Activated T-cell treated with anti-CD3 and anti-CD28 coated beads, Interleukin-2, amount 50 U/mL, for 24 hours (primary cell): ENCODE measurements around the gene DENND1B.

Source experiments
- DNase-seq: peaks from one replicate; pipeline ENCODE4 v3.0.0-alpha.2; 2020
- H3K27ac Mint-ChIP-seq: 2 replicates; pipeline ENCODE4 v1.8.0; 2020; ENCODE audit warnings: mild to moderate bottlenecking, mixed read lengths
- H3K27me3 Mint-ChIP-seq: 2 replicates; pipeline ENCODE4 v1.8.0; 2020; ENCODE audit warnings: mixed read lengths
- H3K36me3 Mint-ChIP-seq: 2 replicates; pipeline ENCODE4 v1.8.0; 2020; ENCODE audit warnings: low read depth, mixed read lengths
- H3K4me1 Mint-ChIP-seq: 2 replicates; pipeline ENCODE4 v1.8.0; 2020; ENCODE audit warnings: low read depth, mixed read lengths
- H3K4me3 Mint-ChIP-seq: 2 replicates; pipeline ENCODE4 v1.8.0; 2020; ENCODE audit warnings: mild to moderate bottlenecking, moderate library complexity, mixed read lengths
- H3K9me3 Mint-ChIP-seq: 2 replicates; pipeline ENCODE4 v1.8.0; 2020; ENCODE audit warnings: mixed read lengths

Gene DENND1B

DNA sequence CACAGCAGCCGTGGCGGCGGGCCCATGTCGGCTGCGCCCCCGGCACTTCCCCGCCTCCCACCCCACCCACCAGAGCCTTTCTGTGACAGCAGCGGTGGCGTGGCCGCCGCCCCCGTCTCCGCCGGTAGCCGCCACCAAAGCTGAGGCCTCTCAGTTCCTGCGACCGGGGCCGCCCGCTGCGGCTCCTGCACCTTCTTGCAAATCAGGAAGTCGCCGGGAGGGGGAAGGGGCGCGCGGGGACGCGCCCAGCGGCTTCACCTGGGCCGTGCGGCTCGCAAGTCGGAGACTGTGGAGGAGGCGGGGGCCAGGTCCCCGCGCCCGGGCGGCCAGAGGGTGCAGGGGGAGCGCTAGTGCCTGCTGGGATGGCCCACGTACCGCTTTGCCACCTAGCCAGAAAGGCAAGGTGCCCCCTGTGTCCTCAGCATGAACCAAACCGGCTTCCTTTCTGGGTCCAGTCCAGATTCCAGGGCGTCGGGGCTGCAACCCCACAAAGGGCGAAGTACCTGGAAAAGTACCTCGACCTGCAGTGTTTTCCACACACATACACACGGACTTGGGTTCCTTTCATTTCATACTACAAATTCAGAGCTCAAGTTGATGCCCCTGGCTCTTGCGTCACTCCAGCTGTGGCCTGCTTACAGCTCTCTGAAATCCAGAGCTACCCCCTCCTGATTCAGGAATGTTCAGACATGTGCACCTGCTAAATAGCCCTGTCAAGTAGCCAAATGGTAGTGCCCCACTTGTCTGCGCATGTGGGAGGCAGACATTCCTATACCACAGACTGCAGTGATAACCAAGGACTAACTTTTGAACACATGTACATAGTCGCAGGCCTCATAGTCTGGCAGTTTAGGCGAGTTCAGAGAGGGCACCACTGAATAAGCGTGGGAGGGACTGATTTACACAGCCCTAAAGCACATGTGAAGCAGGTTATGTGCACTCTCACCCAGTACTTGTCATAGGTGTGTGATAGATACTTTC lies at the start of gene DENND1B:
Gene DENND1B, minus strand, starts transcription at position 199 of the 981 bp plus-strand sequence. CDS start 325 bp downstream, outside the sequence.
- H3K27me3 Mint-ChIP-seq: no peaks in the 10 kb centered on the region
- peak; percentile 84 for DNase-seq
- peak within 1 kb of the TSS; percentile 100 for H3K27ac Mint-ChIP-seq
- peak within 1 kb of the TSS; percentile 85 for H3K4me3 Mint-ChIP-seq
- H3K9me3 Mint-ChIP-seq: no peaks in the 10 kb centered on the region
- H3K4me1 Mint-ChIP-seq: peaks cover 73% of the 10 kb centered on the region
- peaks cover 16% of the 10 kb centered on the region for H3K36me3 Mint-ChIP-seq

DNA sequence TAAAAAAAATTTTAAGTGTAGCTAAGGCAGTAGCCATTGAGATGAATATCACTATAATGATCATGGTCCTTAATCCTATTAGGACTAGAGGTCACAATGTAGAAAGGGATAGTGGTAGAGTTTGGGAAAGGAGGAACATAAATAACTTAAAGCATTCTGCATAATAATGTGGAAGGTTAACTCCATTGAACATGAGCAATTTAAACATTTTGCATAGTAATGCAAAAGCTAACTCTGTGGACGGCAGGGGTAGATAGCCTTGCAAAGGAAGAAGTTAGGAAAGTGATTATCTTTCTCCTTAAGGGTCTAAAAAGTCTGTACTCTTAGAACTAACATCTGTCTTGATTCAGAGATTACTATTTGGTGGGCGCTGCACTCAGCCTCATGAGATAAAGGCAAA lies 39.0 kb upstream of the DENND1B start:
- Mint-ChIP-seq H3K36me3 (no peaks in the 10 kb centered on the region), H3K27ac (no peak overlapping the region), H3K9me3 (peaks cover 2% of the 10 kb centered on the region), H3K4me3 (no peak overlapping the region), H3K4me1 (no peaks in the 10 kb centered on the region), H3K27me3 (no peaks in the 10 kb centered on the region)
- no peak for DNase-seq

DNA sequence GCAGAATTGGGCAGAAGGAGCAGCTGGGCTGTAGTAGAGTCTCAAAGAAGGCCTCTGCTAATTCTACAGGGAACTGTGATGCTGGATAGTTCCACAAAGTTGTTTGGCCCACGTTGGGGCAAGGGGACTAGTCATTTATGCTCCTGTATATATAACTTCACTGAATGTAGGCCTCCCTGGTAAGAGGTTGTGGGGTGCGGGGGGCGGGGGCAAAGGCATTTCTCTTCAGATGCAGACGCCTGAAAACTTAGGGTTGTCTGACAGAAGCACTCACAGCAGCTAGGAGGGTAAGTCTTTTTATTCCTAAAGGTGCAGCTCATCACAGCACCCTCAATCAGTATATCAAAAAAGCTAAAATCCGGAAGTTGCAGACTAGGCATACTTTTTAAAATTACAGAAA lies 38.5 kb upstream of the DENND1B start:
- DNase-seq: no peak
- Mint-ChIP-seq H3K27ac (no peak overlapping the region), H3K4me3 (no peak overlapping the region), H3K36me3 (no peaks in the 10 kb centered on the region), H3K27me3 (no peaks in the 10 kb centered on the region), H3K4me1 (peaks cover 3% of the 10 kb centered on the region), H3K9me3 (peaks cover 2% of the 10 kb centered on the region)

DNA sequence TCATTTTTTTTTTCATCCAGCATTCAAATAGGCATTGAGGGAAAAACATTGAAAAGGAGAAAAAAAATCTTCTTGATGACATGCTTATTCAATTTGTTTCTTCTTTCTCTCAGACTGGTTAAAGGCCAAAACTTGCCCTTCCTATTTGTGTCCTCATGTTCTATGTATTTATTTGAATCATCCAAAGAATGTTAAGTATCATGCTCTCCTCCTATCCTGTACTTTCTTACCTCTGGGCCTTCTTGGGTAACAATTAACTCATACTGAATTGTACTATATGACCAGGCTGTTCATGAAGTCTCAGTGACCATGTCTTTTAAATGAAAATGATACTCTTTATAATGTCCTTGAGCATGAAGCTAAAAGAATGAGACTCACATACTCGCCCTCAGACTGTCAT lies 36.5 kb upstream of the DENND1B start:
- H3K4me1 Mint-ChIP-seq: peaks cover 5% of the 10 kb centered on the region
- H3K9me3 Mint-ChIP-seq: peaks cover 2% of the 10 kb centered on the region
- no peak for DNase-seq
- no peaks in the 10 kb centered on the region for H3K27me3 Mint-ChIP-seq
- no peak overlapping the region for H3K4me3 Mint-ChIP-seq
- no peaks in the 10 kb centered on the region for H3K36me3 Mint-ChIP-seq
- H3K27ac Mint-ChIP-seq: no peak overlapping the region

- Mint-ChIP-seq H3K36me3 (no peaks in the 10 kb centered on the region), H3K27me3 (no peaks in the 10 kb centered on the region), H3K9me3 (peaks cover 2% of the 10 kb centered on the region), H3K4me1 (peaks cover 5% of the 10 kb centered on the region), H3K4me3 (no peak overlapping the region), H3K27ac (no peak overlapping the region)
- DNase-seq: no peak
Observed at GRCh38 chr1:197810812-197811211, 35.5 kb upstream of the DENND1B start.

DNA sequence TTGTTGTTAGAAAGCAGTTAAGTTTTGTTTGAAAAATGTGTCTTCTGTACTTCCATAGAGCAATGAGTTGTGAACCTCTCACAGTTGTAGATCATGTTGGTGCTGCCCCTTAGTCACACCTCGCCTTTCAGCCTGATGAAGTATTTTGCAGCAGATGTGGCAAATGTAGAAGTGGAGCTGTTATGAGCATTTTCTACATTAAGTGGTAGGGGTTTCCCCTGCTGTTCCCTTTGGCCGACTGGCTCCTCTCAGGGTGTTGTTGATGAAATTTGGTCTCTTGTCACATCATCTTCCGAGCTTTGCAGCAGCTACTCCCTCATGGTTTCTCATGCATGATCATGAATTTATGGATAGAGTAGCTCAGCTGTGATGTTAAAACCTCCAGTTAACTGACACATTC lies 33.6 kb upstream of the DENND1B start:
- no peak for DNase-seq
- Mint-ChIP-seq H3K27ac (no peak overlapping the region), H3K4me1 (peaks cover 5% of the 10 kb centered on the region), H3K36me3 (no peaks in the 10 kb centered on the region), H3K9me3 (peaks cover 2% of the 10 kb centered on the region), H3K4me3 (no peak overlapping the region), H3K27me3 (no peaks in the 10 kb centered on the region)

- Mint-ChIP-seq H3K4me3 (no peak overlapping the region), H3K27me3 (no peaks in the 10 kb centered on the region), H3K9me3 (peaks cover under 1% of the 10 kb centered on the region), H3K36me3 (no peaks in the 10 kb centered on the region), H3K27ac (no peak overlapping the region), H3K4me1 (peaks cover 5% of the 10 kb centered on the region)
- no peak for DNase-seq
Observed at GRCh38 chr1:197807739-197808453, 32.6 kb upstream of the DENND1B start.

- Mint-ChIP-seq H3K27me3 (no peaks in the 10 kb centered on the region), H3K9me3 (no peaks in the 10 kb centered on the region), H3K4me3 (no peak overlapping the region), H3K36me3 (no peaks in the 10 kb centered on the region), H3K27ac (no peak overlapping the region), H3K4me1 (peaks cover 5% of the 10 kb centered on the region)
- no peak for DNase-seq
Observed at GRCh38 chr1:197807216-197807615, 31.9 kb upstream of the DENND1B start.

DNA sequence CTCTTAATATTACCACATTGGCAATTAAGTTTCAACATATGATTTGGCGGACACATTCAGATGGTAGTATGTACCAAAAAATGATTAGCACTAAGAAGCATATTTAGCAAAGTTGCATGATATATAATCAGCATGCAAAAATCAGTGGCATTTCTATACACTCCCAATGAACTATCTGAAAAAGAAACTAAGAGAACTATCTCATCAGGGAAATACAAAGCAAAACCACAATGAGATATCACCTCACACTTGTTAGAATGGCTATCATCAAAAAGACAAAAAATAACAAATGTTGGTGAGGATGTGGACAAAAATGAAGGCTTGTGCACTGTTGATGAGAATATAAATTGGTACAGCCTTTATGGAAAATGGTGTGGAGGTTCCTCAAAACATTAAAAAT lies 31.4 kb upstream of the DENND1B start:
- Mint-ChIP-seq H3K27me3 (no peaks in the 10 kb centered on the region), H3K36me3 (no peaks in the 10 kb centered on the region), H3K4me1 (peaks cover 5% of the 10 kb centered on the region), H3K9me3 (no peaks in the 10 kb centered on the region), H3K4me3 (no peak overlapping the region), H3K27ac (no peak overlapping the region)
- DNase-seq: no peak

GRCh38 chr1:197801684-197802083 lies 26.4 kb upstream of the DENND1B start:
- Mint-ChIP-seq H3K27ac (no peak overlapping the region), H3K27me3 (no peaks in the 10 kb centered on the region), H3K4me1 (no peaks in the 10 kb centered on the region), H3K9me3 (peaks cover 21% of the 10 kb centered on the region), H3K36me3 (peaks cover 14% of the 10 kb centered on the region), H3K4me3 (no peak overlapping the region)
- DNase-seq: no peak

DNA sequence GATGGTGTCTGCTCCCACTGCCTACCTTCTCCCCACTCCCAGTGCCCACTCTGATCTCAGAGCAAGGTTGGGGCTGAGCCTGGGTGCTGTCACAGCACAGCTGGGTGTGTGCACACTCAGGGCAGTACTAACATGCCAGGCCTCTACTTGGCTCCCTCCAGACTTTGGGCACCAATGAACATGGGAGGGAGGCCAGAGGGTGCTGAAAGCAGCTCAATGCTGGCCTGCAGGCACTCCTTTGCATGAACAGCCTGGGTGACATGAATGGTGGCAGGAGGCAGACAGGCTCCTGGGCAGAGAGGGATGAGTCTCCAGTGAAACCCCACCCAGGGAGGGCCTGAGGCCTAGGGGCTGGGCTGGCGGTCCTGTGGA lies 25.8 kb upstream of the DENND1B start:
- Mint-ChIP-seq H3K4me3 (no peak overlapping the region), H3K36me3 (peaks cover 18% of the 10 kb centered on the region), H3K4me1 (no peaks in the 10 kb centered on the region), H3K27ac (no peak overlapping the region), H3K27me3 (no peaks in the 10 kb centered on the region), H3K9me3 (peaks cover 27% of the 10 kb centered on the region)
- DNase-seq: no peak

DNA sequence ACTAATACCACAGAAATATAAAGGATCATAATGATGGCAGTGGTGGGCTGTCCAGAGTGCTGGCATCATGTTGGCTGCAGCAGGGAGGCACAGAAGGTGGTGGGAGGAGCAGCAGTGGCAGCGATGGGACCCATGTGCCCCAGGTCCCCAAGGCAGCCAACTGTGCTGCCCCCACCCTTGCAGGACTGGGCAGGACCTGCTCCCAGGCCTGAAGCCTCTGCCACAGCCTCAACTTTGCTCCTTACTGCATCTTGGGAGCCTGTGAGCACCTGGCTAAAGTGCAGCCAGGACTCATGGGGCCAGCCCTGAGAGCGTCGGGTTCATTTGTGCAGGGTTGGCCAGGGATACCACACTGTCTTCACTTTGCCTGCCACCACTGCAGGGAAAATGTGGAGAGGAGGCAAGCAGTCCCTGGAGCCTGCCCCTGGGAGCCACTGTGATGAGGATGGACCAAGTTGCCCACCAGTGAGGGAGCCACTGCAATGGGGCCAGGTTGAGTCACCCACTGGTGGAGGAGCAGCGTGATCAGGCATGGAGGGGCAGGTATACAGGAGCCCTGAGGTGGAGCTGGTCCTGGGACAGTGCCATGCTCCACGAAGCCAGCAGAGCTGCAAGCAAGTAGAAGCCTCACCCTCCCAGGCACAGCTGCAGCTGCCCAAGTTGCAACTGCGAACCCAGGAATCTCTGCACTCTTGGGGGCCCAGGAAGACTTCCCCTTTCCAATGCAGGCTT lies 25.3 kb upstream of the DENND1B start:
- no peak for DNase-seq
- H3K9me3 Mint-ChIP-seq: peaks cover 27% of the 10 kb centered on the region
- no peaks in the 10 kb centered on the region for H3K27me3 Mint-ChIP-seq
- peaks cover 18% of the 10 kb centered on the region for H3K36me3 Mint-ChIP-seq
- H3K4me1 Mint-ChIP-seq: no peaks in the 10 kb centered on the region
- H3K4me3 Mint-ChIP-seq: no peak overlapping the region
- H3K27ac Mint-ChIP-seq: no peak overlapping the region

DNA sequence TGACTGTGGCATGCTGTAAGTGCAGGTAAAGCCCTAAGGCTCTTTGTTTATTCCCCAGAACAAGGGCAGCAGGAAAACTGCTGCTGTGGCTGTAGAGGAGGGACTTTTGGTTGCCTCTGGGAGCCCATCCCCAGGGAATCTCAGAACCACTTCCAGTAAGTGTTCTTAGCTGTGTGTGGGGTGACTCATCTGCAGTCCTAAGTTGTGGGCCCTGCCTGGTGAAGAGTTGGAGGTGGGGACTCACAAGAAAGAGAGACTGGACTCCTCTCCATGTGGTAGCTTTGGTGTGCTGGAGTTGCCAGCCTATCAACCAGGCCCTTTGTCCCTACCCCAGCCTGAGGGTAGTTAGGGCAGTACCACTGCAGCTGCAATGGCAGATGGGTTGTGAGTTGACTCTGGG lies 24.0 kb upstream of the DENND1B start:
- DNase-seq: no peak
- H3K4me3 Mint-ChIP-seq: no peak overlapping the region
- no peaks in the 10 kb centered on the region for H3K4me1 Mint-ChIP-seq
- no peak overlapping the region for H3K27ac Mint-ChIP-seq
- no peaks in the 10 kb centered on the region for H3K27me3 Mint-ChIP-seq
- H3K9me3 Mint-ChIP-seq: peaks cover 27% of the 10 kb centered on the region
- peaks cover 18% of the 10 kb centered on the region for H3K36me3 Mint-ChIP-seq

- Mint-ChIP-seq H3K27me3 (no peaks in the 10 kb centered on the region), H3K4me1 (no peaks in the 10 kb centered on the region), H3K9me3 (peaks cover 27% of the 10 kb centered on the region), H3K36me3 (peaks cover 18% of the 10 kb centered on the region), H3K4me3 (no peak overlapping the region), H3K27ac (no peak overlapping the region)
- DNase-seq: no peak
Observed at GRCh38 chr1:197798492-197798891, 23.2 kb upstream of the DENND1B start.
